WTC11 (cell line): Measurements from ENCODE around the gene C13orf46. TPM values are rescaled to one million over a fixed set of nuclear protein-coding genes. Genes with fewer than 3 reads are reported as not detected.

ENCODE experiments used
- ATAC-seq: fragments of 200-7000 bp; cut with Tn5 transposase; 2 replicates; pipeline ENCODE4 v1.10.0; 2021; ENCODE audit warnings: mild to moderate bottlenecking, moderate library complexity
- CTCF ChIA-PET: fragments of 300-600 bp; sonication (Branson Sonifier 250); formaldehyde crosslinking; loops from one replicate; lab custom pipeline; 2021; ENCODE audit warnings: antibody characterized with exemption; lab: Charles Lee
- POLR2A ChIA-PET: fragments of 350-600 bp; sonication (Branson Sonifier 250); formaldehyde crosslinking; loops from one replicate; lab custom pipeline; 2021; ENCODE audit warnings: antibody characterized with exemption; lab: Charles Lee
- DNase-seq: peaks from one replicate; pipeline ENCODE4 v3.0.0; 2021; ENCODE audit warnings: low spot score
- H3K27ac Mint-ChIP-seq: 2 replicates; pipeline ENCODE4 v1.8.0; 2021; ENCODE audit warnings: mixed read lengths
- H3K27me3 Mint-ChIP-seq: 2 replicates; pipeline ENCODE4 v1.8.0; 2021; ENCODE audit warnings: low read depth, mild to moderate bottlenecking, moderate library complexity, mixed read lengths
- H3K36me3 Mint-ChIP-seq: 2 replicates; pipeline ENCODE4 v1.8.0; 2021; ENCODE audit warnings: mixed read lengths
- H3K4me1 Mint-ChIP-seq: 2 replicates; pipeline ENCODE4 v1.8.0; 2022; ENCODE audit warnings: mixed read lengths
- H3K4me3 Mint-ChIP-seq: 2 replicates; pipeline ENCODE4 v1.8.0; 2021; ENCODE audit warnings: mild to moderate bottlenecking, moderate library complexity, mixed read lengths
- H3K9me3 Mint-ChIP-seq: 2 replicates; pipeline ENCODE4 v1.8.0; 2021; ENCODE audit warnings: mixed read lengths
- AFF4 ChIP-seq: sonication (generic); formaldehyde crosslinking; IDR thresholded peaks from 2 replicates; pipeline ENCODE4 v1.8.1; 2023; ENCODE audit warnings: mild to moderate bottlenecking, missing genetic modification reagents, borderline replicate concordance
- E2F5 ChIP-seq: sonication (generic); formaldehyde crosslinking; IDR thresholded peaks from 2 replicates; pipeline ENCODE4 v1.8.1; 2022; ENCODE audit warnings: mild to moderate bottlenecking, moderate library complexity, missing genetic modification reagents
- FOXJ3 ChIP-seq: sonication (generic); formaldehyde crosslinking; IDR thresholded peaks from 2 replicates; pipeline ENCODE4 v1.9.0; 2021; ENCODE audit warnings: missing genetic modification reagents, mild to moderate bottlenecking, borderline replicate concordance
- GTF2I ChIP-seq: fragments of 250-450 bp; sonication (Bioruptor Pico); conservative IDR thresholded peaks from 2 replicates; pipeline ENCODE4 v1.4.0; 2021; ENCODE audit warnings: mild to moderate bottlenecking
- IRF1 ChIP-seq: sonication (generic); formaldehyde crosslinking; IDR thresholded peaks from 2 replicates; pipeline ENCODE4 v1.8.0; 2023; ENCODE audit warnings: missing genetic modification reagents
- MAX ChIP-seq: sonication (generic); formaldehyde crosslinking; IDR thresholded peaks from 2 replicates; pipeline ENCODE4 v1.8.0; 2022; ENCODE audit warnings: mild to moderate bottlenecking, missing genetic modification reagents
- MYBL2 ChIP-seq: sonication (generic); formaldehyde crosslinking; IDR thresholded peaks from 2 replicates; pipeline ENCODE4 v1.8.1; 2023; ENCODE audit warnings: mild to moderate bottlenecking, moderate library complexity, missing genetic modification reagents
- NFYB ChIP-seq: sonication (generic); formaldehyde crosslinking; conservative IDR thresholded peaks from 2 replicates; pipeline ENCODE4 v1.8.0; 2022; ENCODE audit warnings: low read depth, missing genetic modification reagents
- TEAD4 ChIP-seq: sonication (generic); formaldehyde crosslinking; IDR thresholded peaks from 2 replicates; pipeline ENCODE4 v1.8.0; 2022; ENCODE audit warnings: mild to moderate bottlenecking, missing genetic modification reagents
- ZNF121 ChIP-seq: sonication (generic); formaldehyde crosslinking; IDR thresholded peaks from 2 replicates; pipeline ENCODE4 v1.8.0; 2023; ENCODE audit warnings: missing genetic modification reagents
- ZNF263 ChIP-seq: sonication (generic); formaldehyde crosslinking; IDR thresholded peaks from 2 replicates; pipeline ENCODE4 v1.8.1; 2022; ENCODE audit warnings: low read depth, mild to moderate bottlenecking, moderate library complexity, missing genetic modification reagents
- ZNF281 ChIP-seq: sonication (generic); formaldehyde crosslinking; IDR thresholded peaks from 2 replicates; pipeline ENCODE4 v1.8.0; 2023; ENCODE audit warnings: mild to moderate bottlenecking, missing genetic modification reagents
- ZNF416 ChIP-seq: fragments of 250-450 bp; sonication (Bioruptor Pico); IDR thresholded peaks from 2 replicates; pipeline ENCODE4 v1.9.0; 2021; ENCODE audit warnings: mild to moderate bottlenecking, inconsistent platforms
- total RNA-seq: library from RNA; stranded (reverse); gene quantifications from 3 replicates; pipeline ENCODE4 v1.2.3, GENCODE V29; 2021
- TF ChIP-seq, protein P1 (sequence below): fragments of 250-450 bp; sonication (Bioruptor Pico); IDR thresholded peaks from 2 replicates; pipeline ENCODE4 v1.9.0; 2021; ENCODE audit warnings: mild to moderate bottlenecking
- TF ChIP-seq, protein P2 (sequence below): sonication (generic); formaldehyde crosslinking; IDR thresholded peaks from 2 replicates; pipeline ENCODE4 v1.8.1; 2022; ENCODE audit warnings: mild to moderate bottlenecking, missing genetic modification reagents, moderate library complexity, borderline replicate concordance

Gene C13orf46
- total RNA-seq, 1 experiment from 2014 or later: 0.50 TPM

- CTCF ChIA-PET: no interaction called here
- no peak for TF ChIP-seq ZNF263 (CRISPR knock-in tag)
- no peak for TF ChIP-seq E2F5 (CRISPR knock-in tag)
- TF ChIP-seq MYBL2 (CRISPR knock-in tag): no peak
- no peak for TF ChIP-seq NFYB (CRISPR knock-in tag)
- TF ChIP-seq IRF1 (CRISPR knock-in tag): no peak
- TF ChIP-seq, protein P1, sequence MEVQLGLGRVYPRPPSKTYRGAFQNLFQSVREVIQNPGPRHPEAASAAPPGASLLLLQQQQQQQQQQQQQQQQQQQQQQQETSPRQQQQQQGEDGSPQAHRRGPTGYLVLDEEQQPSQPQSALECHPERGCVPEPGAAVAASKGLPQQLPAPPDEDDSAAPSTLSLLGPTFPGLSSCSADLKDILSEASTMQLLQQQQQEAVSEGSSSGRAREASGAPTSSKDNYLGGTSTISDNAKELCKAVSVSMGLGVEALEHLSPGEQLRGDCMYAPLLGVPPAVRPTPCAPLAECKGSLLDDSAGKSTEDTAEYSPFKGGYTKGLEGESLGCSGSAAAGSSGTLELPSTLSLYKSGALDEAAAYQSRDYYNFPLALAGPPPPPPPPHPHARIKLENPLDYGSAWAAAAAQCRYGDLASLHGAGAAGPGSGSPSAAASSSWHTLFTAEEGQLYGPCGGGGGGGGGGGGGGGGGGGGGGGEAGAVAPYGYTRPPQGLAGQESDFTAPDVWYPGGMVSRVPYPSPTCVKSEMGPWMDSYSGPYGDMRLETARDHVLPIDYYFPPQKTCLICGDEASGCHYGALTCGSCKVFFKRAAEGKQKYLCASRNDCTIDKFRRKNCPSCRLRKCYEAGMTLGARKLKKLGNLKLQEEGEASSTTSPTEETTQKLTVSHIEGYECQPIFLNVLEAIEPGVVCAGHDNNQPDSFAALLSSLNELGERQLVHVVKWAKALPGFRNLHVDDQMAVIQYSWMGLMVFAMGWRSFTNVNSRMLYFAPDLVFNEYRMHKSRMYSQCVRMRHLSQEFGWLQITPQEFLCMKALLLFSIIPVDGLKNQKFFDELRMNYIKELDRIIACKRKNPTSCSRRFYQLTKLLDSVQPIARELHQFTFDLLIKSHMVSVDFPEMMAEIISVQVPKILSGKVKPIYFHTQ (CRISPR knock-in tag): no peak
- ATAC-seq (no peak), DNase-seq (no peak)
- Mint-ChIP-seq H3K36me3 (peaks cover 1% of the 10 kb centered on the region; the same call in 1 of the 2 replicates), H3K4me1 (no peaks in the 10 kb centered on the region), H3K27me3 (no peaks in the 10 kb centered on the region; the same call in none of the 2 replicates), H3K4me3 (no peak overlapping the region), H3K9me3 (peaks cover 3% of the 10 kb centered on the region; the same call in 1 of the 2 replicates), H3K27ac (no peak overlapping the region)
- POLR2A ChIA-PET: no interaction called here
Measured at GRCh38 chr13:113967206-113967720, 6.6 kb downstream of the C13orf46 start.

DNA sequence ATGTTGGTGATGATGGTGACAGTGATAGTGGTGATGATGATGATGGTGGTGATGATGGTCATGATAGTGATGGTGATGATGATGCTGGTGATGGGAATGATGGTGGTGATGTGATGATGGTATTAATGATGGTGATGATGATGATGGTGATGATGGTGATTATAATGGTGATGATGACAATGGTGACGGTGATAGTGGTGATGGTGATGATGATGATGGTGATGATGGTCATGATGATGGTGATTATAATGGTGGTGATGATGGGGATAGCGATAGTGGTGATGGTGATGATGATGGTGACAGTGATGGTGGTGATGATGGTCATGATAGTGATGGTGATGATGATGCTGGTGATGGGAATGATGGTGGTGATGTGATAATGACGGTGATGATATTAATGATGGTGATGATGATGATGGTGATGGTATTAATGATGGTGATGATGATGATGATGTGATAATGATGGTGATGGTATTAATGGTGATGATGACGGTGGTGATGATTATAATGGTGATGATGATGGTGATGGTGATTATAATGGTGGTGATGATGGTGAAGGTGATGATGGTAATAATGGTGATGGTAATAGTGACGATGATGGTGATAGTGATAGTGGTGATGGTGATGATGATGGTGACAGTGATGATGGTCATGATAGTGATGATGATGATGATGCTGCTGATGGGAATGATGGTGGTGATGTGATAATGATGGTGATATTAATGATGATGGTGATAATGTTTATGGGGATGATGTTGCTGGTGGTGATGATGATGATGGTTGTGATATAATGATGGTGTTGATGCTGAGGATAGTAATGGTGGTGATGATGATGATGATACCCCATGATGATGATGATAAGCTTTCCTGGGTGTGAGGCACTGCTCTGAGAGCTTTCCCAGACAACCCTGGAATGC lies 7.7 kb downstream of the C13orf46 start:
- Mint-ChIP-seq H3K27me3 (peaks cover 7% of the 10 kb centered on the region), H3K9me3 (peaks cover 12% of the 10 kb centered on the region), H3K4me3 (no peak overlapping the region), H3K27ac (no peak overlapping the region), H3K36me3 (peaks cover 11% of the 10 kb centered on the region), H3K4me1 (no peaks in the 10 kb centered on the region)
- DNase-seq (no peak), ATAC-seq (no peak)
- ChIA-PET POLR2A (no interaction called here), CTCF (no interaction called here)
- no peak for TF ChIP-seq ZNF416 (CRISPR knock-in tag)
- TF ChIP-seq MAX: no peak
- no peak for TF ChIP-seq ZNF121 (CRISPR knock-in tag)
- TF ChIP-seq, protein P1 (CRISPR knock-in tag): no peak
- no peak for TF ChIP-seq GTF2I
- TF ChIP-seq FOXJ3 (CRISPR knock-in tag): no peak
- no peak for TF ChIP-seq TEAD4 (CRISPR knock-in tag)
- TF ChIP-seq, protein P2, sequence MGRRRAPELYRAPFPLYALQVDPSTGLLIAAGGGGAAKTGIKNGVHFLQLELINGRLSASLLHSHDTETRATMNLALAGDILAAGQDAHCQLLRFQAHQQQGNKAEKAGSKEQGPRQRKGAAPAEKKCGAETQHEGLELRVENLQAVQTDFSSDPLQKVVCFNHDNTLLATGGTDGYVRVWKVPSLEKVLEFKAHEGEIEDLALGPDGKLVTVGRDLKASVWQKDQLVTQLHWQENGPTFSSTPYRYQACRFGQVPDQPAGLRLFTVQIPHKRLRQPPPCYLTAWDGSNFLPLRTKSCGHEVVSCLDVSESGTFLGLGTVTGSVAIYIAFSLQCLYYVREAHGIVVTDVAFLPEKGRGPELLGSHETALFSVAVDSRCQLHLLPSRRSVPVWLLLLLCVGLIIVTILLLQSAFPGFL (CRISPR knock-in tag): no peak
- no peak for TF ChIP-seq AFF4
- TF ChIP-seq MYBL2 (CRISPR knock-in tag): no peak
- no peak for TF ChIP-seq ZNF281 (CRISPR knock-in tag)
